Activated T-helper 17 cell treated with anti-CD3 and anti-CD28 coated beads, Interleukin-2, amount 50 U/mL, for 72 hours (primary cell): ENCODE measurements around the gene CAMKK1. TPM values are rescaled to one million over a fixed set of nuclear protein-coding genes. Genes with fewer than 3 reads are reported as not detected.

Source experiments
- ATAC-seq: fragments of 150-1000 bp; cut with Tn5 transposase; replicated peaks from 2 replicates; pipeline ENCODE4 v1.10.0; 2021; ENCODE audit warnings: mild to moderate bottlenecking, moderate library complexity
- H3K27ac Mint-ChIP-seq: one replicate; pipeline ENCODE4 v1.8.0; 2022; ENCODE audit warnings: mixed read lengths
- H3K27me3 Mint-ChIP-seq: one replicate; pipeline ENCODE4 v1.8.0; 2022; ENCODE audit warnings: mixed read lengths
- H3K36me3 Mint-ChIP-seq: one replicate; pipeline ENCODE4 v1.8.0; 2022; ENCODE audit warnings: low read depth, mild to moderate bottlenecking, mixed read lengths
- H3K4me1 Mint-ChIP-seq: one replicate; pipeline ENCODE4 v1.8.0; 2022; ENCODE audit warnings: mixed read lengths
- H3K4me3 Mint-ChIP-seq: one replicate; pipeline ENCODE4 v1.8.0; 2022; ENCODE audit warnings: mild to moderate bottlenecking, mixed read lengths
- H3K9me3 Mint-ChIP-seq: one replicate; pipeline ENCODE4 v1.8.0; 2022; ENCODE audit warnings: mixed read lengths
- total RNA-seq, 2 donors: library from RNA; stranded (reverse); gene quantifications; one replicate each; pipeline ENCODE4 v1.2.3, GENCODE V29; 2022

CAMKK1 gene
- 1 to 10 TPM; 4.0 to 4.9 TPM for total RNA-seq

DNA sequence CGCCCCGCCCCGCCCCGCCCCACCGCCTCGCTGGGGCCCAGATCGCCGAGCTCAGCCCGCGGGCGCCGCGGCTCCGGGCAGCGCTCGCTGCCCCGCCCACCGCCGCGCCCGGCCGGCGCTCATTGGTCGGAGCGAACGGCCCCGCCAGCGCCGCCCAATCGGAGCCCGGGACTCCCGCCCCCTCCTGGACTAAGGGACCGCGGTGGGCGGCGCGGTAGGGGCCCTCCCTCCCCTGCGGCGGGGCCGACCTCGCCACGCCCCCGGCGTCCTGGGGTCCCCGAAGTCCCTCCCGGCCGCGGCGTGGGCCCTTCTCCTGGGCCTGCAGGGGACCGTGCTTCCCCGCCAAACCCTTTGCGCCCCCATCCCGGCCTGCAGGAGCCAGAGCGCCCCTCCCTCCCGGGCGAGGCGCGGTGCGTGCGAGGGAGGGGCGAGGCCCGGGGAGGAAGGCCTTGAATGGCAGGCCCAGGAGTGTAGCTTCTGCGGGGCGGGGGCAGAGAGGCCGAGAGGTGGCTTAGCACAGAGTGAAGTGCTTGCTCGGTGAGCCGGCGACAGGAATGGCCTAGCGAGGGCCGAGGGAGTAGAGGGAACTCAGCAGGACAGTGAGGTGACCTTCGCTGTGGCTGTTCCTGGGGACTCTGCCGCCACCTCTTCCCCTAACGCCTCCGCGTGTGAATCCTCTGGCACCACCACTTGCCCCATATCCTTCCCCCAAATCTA lies at the start of gene CAMKK1:
Gene CAMKK1, minus strand, starts transcription at position 51 of the 717 bp plus-strand sequence. CDS start 7,366 bp downstream, outside the sequence.
- Mint-ChIP-seq H3K27ac (peak within 1 kb of the TSS; percentile 90), H3K27me3 (no peaks in the 10 kb centered on the region), H3K36me3 (no peaks in the 10 kb centered on the region), H3K9me3 (no peaks in the 10 kb centered on the region), H3K4me1 (peaks cover 20% of the 10 kb centered on the region), H3K4me3 (peak within 1 kb of the TSS; percentile 85)
- peak; percentile 91 for ATAC-seq

DNA sequence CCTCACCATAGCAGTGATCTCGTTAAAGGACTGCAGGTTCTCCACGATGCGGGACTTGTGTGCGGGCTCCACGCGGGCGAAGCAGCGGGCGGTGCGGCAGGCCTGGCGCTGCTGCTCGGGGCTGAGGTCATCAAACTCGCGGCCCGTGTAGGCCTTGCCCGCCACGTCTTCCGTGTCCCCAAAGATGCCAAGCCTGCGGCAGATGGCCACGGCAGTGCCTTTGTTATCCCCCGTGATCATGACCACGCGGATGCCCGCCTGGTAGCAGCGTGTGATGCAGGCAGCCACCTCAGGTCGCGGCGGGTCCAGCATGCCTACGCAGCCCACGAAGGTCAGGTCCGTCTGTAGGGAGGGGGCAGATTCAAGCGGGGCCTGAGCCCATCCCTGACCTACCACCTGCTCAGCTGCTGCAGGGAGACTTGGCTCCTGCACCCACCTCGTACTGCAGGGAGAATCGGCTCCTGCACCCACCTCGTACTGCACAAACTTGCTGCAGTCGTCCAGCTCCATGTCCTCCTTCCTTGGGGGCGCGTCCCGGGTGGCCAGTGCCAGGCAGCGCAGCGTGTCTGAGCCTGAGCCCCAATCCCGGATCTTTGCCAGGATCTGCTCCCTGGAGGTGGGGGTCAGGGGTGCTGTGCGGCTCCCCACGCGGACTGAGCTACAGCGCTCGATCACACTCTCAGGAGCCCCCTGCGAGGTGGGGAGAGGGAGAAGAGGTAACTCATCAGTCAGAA lies 48.3 kb upstream of the CAMKK1 start:
- no peak overlapping the region for H3K27ac Mint-ChIP-seq
- no peaks in the 10 kb centered on the region for H3K9me3 Mint-ChIP-seq
- H3K27me3 Mint-ChIP-seq, result no peaks in the 10 kb centered on the region
- H3K4me1 Mint-ChIP-seq, result peaks cover 9% of the 10 kb centered on the region
- ATAC-seq, result no peak
- no peak overlapping the region for H3K4me3 Mint-ChIP-seq
- peaks cover 87% of the 10 kb centered on the region for H3K36me3 Mint-ChIP-seq

DNA sequence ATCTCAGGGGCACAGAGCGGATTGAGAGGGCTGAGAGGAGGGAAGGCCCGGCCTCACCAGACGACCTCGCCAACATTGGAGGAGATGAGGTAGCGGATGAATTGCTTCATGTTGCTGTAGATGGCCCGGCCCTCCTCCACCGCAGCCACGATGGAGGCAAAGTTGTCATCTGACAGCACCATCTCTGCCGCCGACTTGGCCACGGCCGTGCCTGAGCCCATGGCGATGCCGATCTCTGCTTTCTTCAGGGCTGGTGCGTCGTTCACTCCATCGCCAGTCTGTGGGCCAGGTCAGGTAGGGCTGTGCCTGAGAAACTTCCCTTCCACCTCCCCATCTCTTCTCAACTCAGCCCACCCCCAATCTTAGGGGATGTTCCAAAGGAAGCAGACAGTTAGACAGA lies 44.5 kb upstream of the CAMKK1 start:
- H3K27ac Mint-ChIP-seq, result peak overlapping the region; percentile 55
- no peak overlapping the region for H3K4me3 Mint-ChIP-seq
- ATAC-seq, result no peak
- no peaks in the 10 kb centered on the region for H3K27me3 Mint-ChIP-seq
- no peaks in the 10 kb centered on the region for H3K9me3 Mint-ChIP-seq
- peaks cover 9% of the 10 kb centered on the region for H3K4me1 Mint-ChIP-seq
- H3K36me3 Mint-ChIP-seq, result peaks cover 94% of the 10 kb centered on the region

DNA sequence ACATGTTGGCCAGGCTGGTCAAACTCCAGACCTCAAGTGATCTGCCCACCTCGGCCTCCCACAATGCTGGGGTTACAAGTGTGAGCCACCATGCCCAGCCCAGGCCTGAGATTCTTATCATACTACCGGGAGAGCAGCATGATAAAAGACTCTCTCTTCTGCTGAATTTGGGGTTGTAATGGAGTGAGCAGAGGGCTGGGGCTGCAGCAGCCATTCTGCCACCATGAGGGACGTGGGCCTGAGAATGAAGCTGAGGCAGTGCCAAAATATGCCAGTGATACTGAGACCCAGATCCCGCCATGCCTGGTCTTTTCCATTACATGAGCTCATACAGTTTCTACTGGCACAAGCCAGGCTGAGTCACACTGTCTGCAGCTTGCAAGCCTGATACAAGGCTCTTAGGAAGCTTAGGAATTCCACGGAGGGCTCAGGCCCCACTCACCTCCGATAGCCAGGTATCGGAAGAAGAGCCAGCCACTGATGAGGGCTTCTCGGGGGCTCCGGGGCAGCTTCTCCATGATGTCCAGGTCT lies 43.0 kb upstream of the CAMKK1 start:
- Mint-ChIP-seq H3K4me3 (no peak overlapping the region), H3K4me1 (peaks cover 9% of the 10 kb centered on the region), H3K27ac (no peak overlapping the region), H3K27me3 (no peaks in the 10 kb centered on the region), H3K9me3 (no peaks in the 10 kb centered on the region), H3K36me3 (peaks cover 95% of the 10 kb centered on the region)
- ATAC-seq, result no peak

DNA sequence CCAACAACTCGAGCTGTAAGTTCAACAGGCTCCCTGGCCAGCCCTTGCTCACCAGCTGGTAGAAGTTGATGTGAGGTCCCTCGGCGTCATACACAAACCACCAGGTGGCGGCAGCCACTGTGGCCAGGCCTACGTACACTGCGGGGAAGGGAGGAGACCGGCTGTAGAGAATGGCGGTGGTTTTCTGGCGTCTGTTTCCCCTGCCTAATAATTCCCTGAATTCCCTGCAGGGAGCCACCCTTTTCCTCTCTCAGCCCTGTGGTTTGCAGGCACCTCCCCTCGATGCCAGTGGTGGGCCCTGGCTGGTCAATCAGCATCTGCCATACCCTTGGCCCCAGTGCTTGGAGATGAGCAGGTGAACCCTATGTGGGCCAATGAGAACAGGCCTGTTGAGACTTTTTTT lies 42.3 kb upstream of the CAMKK1 start:
- Mint-ChIP-seq H3K27ac (peak overlapping the region; percentile 36), H3K27me3 (no peaks in the 10 kb centered on the region), H3K4me1 (peaks cover 9% of the 10 kb centered on the region), H3K4me3 (no peak overlapping the region), H3K9me3 (no peaks in the 10 kb centered on the region), H3K36me3 (peaks cover 90% of the 10 kb centered on the region)
- ATAC-seq, result peak; percentile 46

DNA sequence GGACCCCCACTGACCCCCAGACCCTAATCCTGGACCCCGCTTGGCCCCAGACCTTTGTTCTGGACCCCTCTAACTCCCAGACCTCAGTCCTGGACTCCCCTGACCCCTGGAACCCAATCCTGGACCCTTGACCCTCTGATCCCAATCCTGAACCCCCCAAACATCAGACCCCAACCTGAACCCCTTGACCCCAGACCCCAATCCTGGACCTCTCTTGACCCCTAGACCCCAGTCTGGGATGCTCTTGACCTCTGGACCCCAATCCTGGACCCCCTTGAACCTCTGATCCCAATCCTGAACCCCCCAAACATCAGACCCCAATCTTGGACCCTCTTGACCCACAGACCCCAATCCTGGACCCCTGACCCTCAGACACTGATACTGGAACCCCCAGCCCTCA lies 36.9 kb upstream of the CAMKK1 start:
- no peak overlapping the region for H3K4me3 Mint-ChIP-seq
- H3K9me3 Mint-ChIP-seq, result no peaks in the 10 kb centered on the region
- ATAC-seq, result no peak
- peaks cover 64% of the 10 kb centered on the region for H3K36me3 Mint-ChIP-seq
- H3K4me1 Mint-ChIP-seq, result no peaks in the 10 kb centered on the region
- no peaks in the 10 kb centered on the region for H3K27me3 Mint-ChIP-seq
- no peak overlapping the region for H3K27ac Mint-ChIP-seq

DNA sequence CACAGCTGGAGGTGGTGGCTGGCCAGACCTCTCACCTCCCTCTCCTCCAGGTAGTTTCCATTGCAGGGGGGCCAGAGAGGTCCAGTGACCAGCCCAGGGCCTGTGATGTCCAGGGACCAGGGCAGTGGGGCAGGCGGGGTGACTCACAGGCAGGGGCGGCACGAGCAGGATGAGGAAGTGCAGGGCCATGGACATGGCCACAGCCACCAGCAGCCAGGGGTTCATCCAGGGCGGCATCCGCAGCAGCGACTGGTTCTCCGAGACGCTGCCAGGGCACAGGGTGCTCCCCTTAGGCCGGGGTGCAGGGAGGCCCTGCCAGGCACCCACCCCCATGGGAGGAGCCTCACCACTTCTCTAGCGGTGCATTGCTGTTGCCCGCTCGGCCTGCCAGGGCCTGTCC lies 36.3 kb upstream of the CAMKK1 start:
- ATAC-seq, result no peak
- Mint-ChIP-seq H3K27me3 (no peaks in the 10 kb centered on the region), H3K36me3 (peaks cover 61% of the 10 kb centered on the region), H3K27ac (no peak overlapping the region), H3K4me1 (no peaks in the 10 kb centered on the region), H3K4me3 (no peak overlapping the region), H3K9me3 (no peaks in the 10 kb centered on the region)

DNA sequence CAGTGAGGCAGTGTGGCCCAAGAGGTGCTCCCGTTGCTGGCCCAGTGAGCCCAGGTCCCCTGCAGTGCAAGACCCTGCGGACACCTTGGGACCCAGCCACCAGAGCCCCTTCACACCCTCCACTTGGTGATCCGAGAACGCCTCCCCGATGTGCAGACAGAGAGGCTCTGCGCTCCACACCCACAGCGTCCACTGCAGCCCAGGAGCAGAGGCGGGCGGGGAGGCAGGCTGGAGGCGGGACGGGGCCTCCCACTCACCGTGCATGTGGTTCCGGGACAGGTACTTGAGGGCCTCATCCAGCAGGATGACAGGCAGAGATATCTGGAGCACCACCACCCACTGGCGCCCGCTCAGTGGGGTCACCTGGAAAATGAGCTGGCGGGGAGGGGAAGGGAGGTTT lies 35.6 kb upstream of the CAMKK1 start:
- H3K4me3 Mint-ChIP-seq, result no peak overlapping the region
- H3K27me3 Mint-ChIP-seq, result no peaks in the 10 kb centered on the region
- H3K4me1 Mint-ChIP-seq, result no peaks in the 10 kb centered on the region
- no peak overlapping the region for H3K27ac Mint-ChIP-seq
- no peak for ATAC-seq
- no peaks in the 10 kb centered on the region for H3K9me3 Mint-ChIP-seq
- H3K36me3 Mint-ChIP-seq, result peaks cover 53% of the 10 kb centered on the region

DNA sequence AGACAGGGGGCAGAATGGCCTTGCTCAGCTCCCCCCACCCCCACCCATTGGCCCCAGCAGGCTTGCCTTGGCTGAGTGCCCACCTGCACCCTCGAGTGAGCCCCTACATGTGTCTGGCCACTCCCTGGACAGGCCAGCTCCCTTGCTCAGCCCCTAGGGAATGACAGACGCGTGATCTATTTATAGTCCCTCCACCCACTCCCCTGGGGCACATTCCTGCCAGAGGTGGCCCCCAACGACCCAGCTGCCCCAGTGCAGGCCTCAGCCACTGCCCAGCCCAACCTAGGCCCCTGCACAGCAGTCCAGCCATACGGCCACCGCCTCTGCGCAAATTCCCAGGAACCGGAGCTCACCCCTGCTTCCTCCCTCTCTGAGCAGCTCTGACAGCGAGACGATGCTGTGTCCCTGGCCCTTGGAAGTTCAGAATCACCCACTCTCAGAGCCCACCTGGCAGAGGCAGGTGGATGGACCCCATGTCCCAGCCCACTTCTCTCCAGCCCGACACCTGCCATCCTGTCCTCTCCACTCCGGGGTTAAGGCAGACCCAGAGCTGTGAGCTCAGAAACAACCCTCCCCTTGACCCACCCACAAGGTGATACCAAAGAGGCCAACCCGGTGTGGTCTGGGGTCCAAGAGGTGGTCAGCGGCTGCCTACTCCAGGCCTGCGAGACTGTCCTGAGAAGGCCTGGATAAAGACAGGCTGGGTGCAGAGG lies 34.9 kb upstream of the CAMKK1 start:
- Mint-ChIP-seq H3K9me3 (no peaks in the 10 kb centered on the region), H3K27ac (no peak overlapping the region), H3K4me3 (no peak overlapping the region), H3K36me3 (peaks cover 47% of the 10 kb centered on the region), H3K27me3 (no peaks in the 10 kb centered on the region), H3K4me1 (no peaks in the 10 kb centered on the region)
- no peak for ATAC-seq

DNA sequence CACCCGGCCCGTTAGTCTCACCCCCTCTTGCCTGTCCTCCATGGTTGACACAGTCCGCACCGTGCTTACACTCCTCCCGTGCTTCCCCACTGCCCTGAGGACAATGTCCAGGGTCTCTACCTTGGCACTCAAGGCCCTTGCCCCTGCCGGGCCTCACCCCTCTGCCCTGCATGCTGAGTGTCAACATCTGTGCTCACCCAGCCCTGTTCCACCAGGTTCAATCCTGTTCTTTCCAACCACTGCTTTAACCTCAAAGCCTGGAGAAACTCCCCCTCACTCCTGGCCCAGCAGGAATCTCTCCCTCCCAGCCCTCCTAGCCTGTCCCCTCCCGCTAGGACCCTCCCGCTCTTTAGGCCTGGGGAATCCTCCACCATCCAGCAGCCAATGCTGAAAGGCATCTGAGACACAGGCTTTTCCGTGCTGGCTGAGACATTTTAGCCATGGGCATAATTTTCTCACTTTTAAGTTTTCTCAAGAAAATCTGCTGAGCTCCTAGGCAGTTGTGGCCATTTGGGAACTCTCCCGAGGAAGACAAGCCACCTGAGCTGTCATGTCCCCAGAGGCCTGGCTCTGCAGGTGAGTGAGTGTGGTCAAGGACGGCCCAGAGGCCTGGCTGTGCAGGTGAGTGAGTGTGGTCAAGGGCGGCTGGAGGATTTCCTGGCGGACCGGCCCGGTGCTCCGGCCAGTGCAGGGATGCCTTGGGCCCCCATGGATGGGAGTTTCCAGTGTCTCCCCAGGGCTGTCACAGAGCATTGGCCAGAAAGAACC lies 34.2 kb upstream of the CAMKK1 start:
- ATAC-seq, result no peak
- Mint-ChIP-seq H3K27ac (no peak overlapping the region), H3K4me1 (no peaks in the 10 kb centered on the region), H3K36me3 (peaks cover 42% of the 10 kb centered on the region), H3K9me3 (no peaks in the 10 kb centered on the region), H3K4me3 (no peak overlapping the region), H3K27me3 (no peaks in the 10 kb centered on the region)

DNA sequence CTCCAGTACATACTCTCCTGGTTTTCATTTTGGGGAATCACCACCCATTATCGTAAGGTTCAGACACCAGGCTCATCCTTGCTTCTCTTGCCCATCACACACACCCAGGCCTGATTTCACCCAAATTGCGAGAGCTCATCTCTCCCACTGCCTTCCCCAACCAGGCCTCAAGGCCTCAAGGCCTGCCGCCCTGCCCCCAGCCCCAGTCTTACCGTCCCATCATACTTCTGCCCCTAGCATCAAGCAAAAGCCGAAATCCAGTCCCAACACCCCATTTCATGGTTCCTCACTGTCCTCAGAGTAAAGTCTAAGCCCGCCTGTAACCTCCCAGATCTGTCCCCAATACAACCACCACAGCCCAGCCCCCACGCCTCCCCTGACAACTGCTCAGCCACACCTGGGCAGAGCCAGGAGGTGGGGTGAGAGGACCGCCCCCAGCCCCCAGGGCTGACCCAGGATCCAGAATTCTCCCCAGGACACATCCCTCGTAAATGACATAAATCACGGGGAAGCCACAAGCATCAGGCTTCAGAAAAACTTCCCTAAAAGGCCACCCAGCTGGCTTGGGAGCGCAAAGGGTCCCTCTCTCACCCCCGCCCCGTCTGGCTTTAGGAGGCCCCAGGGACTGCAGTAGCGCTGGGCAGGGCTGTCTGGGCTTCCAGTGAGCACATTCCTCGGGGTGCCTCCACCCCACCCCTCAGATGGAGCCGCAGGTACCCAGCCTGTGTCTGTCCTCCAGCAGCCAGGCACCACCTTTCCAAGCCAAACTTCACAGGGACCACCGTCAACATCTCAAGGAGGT lies 33.0 kb upstream of the CAMKK1 start:
- H3K4me1 Mint-ChIP-seq, result no peaks in the 10 kb centered on the region
- no peaks in the 10 kb centered on the region for H3K27me3 Mint-ChIP-seq
- peaks cover 31% of the 10 kb centered on the region for H3K36me3 Mint-ChIP-seq
- no peak for ATAC-seq
- H3K9me3 Mint-ChIP-seq, result no peaks in the 10 kb centered on the region
- no peak overlapping the region for H3K27ac Mint-ChIP-seq
- no peak overlapping the region for H3K4me3 Mint-ChIP-seq

DNA sequence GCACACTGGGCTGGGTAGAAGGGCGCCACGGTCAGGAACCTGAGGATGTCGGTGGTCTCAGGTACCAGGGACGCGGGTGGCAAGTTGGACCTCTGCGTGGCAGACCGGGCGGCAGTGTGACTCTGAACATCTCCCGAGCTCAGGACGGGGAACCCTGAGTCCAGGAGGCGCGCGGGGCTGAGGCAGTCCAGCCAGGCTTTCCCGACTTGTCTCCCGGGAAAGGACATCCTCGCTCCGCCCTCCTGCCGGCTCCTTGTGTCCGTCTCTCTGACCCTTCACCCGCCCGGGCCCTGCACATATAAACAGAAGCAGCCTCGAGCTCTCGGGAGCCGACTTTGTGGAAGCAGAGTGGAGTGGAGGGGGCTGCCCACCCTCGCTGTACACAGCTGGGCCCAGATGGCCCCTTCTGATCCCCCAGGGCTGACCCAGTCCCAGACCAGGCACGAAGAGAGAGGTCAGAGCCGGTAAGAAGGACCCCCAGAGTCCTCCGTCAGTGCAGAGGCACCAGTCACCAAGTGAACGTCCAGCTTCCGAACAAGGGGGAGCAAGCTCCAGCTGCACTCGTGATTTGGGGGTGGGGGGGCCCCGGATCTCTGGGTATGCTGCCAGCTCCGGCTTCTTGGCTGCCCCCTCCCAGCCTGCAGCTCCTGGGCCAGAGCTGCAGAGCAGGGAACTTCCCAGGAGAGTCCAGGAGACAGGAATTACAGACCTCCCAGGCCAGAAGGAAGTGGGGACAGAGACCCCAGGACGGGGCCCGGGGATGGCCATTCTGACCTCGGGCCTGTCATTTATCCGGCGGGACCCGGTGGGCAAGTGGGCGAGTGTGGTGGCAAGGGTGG lies 31.9 kb upstream of the CAMKK1 start:
- no peaks in the 10 kb centered on the region for H3K27me3 Mint-ChIP-seq
- no peak for ATAC-seq
- no peak overlapping the region for H3K4me3 Mint-ChIP-seq
- peaks cover 28% of the 10 kb centered on the region for H3K36me3 Mint-ChIP-seq
- H3K9me3 Mint-ChIP-seq, result no peaks in the 10 kb centered on the region
- no peak overlapping the region for H3K27ac Mint-ChIP-seq
- no peaks in the 10 kb centered on the region for H3K4me1 Mint-ChIP-seq
